HL-60 (cell line): Measurements from ENCODE around the gene MRPL37.

Experiments used
- DNase-seq, 2 experiments: peaks; one replicate each; pipeline ENCODE4 v3.0.0-alpha.2; 2010 to 2020; ENCODE audit warnings: low read depth in 1 of 2, low spot score in 1 of 2
- H3K27ac ChIP-seq: fragments of 250-450 bp; sonication (Bioruptor Pico); replicated peaks from 2 replicates; pipeline ENCODE4 v1.5.1; 2020; ENCODE audit warnings: mild to moderate bottlenecking, moderate library complexity
- H3K27me3 ChIP-seq: fragments of 250-450 bp; sonication (Bioruptor Pico); 2 replicates; pipeline ENCODE4 v1.5.1; 2021; ENCODE audit warnings: mild to moderate bottlenecking, moderate library complexity; ENCODE audit not compliant: insufficient read depth, poor library complexity, severe bottlenecking
- H3K4me3 ChIP-seq: replicated peaks from 2 replicates; pipeline ENCODE4 v1.5.1; 2011; ENCODE audit warnings: mild to moderate bottlenecking, control low read depth, low read length; ENCODE audit not compliant: insufficient read depth
- CTCF ChIP-seq: IDR thresholded peaks from one replicate; pipeline ENCODE4 v1.5.1; 2011; ENCODE audit warnings: low read length, control low read depth, inconsistent platforms; ENCODE audit not compliant: insufficient read depth
- GABPA ChIP-seq: IDR thresholded peaks from 2 replicates; pipeline ENCODE4 v1.6.1; 2012; ENCODE audit warnings: low read depth
- POLR2AphosphoS5 ChIP-seq: IDR thresholded peaks from 2 replicates; pipeline ENCODE4 v1.6.1; 2012; ENCODE audit warnings: low read depth
- REST ChIP-seq: IDR thresholded peaks from 2 replicates; pipeline ENCODE4 v1.6.1; 2012; ENCODE audit warnings: low read depth; ENCODE audit not compliant: insufficient replicate concordance
- SPI1 ChIP-seq: IDR thresholded peaks from 2 replicates; pipeline ENCODE4 v1.6.1; 2012; ENCODE audit warnings: low read depth, mild to moderate bottlenecking, borderline replicate concordance

MRPL37 gene

GRCh38 chr1:54220004-54220811 lies 20.2 kb downstream of the MRPL37 start:
- no peak overlapping the region for H3K4me3 ChIP-seq
- TF ChIP-seq POLR2AphosphoS5: peak; percentile 60; the same call in 1 of the 2 replicates
- TF ChIP-seq REST: peak; percentile 49
- no peak for TF ChIP-seq CTCF
- TF ChIP-seq GABPA: peak; percentile 67
- peak; percentile 95 for TF ChIP-seq SPI1
- peak; percentile 55 to 85 for DNase-seq
- peak overlapping the region; percentile 60 for H3K27ac ChIP-seq
- no peaks in the 10 kb centered on the region for H3K27me3 ChIP-seq

GRCh38 chr1:54221113-54221834 lies 21.3 kb downstream of the MRPL37 start:
- TF ChIP-seq REST (no peak), SPI1 (peak; percentile 62)
- Histone ChIP-seq H3K4me3 (no peak overlapping the region), H3K27ac (peak overlapping the region; percentile 60), H3K27me3 (no peaks in the 10 kb centered on the region)
- DNase-seq: peak in 1 of 2 experiments; percentile 49

- DNase-seq: no peak
- H3K27me3 ChIP-seq: no peaks in the 10 kb centered on the region
- no peak overlapping the region for H3K4me3 ChIP-seq
- H3K27ac ChIP-seq: no peak overlapping the region
- TF ChIP-seq GABPA (no peak), REST (no peak), CTCF (no peak), SPI1 (no peak), POLR2AphosphoS5 (no peak)
These were observed 22.0 kb downstream of the MRPL37 start for GRCh38 chr1:54221867-54222484.
